Esophagus squamous epithelium (tissue), 5 donors: ENCODE measurements around the gene NAGLU. TPM values are rescaled to one million over a fixed set of nuclear protein-coding genes. Genes with fewer than 3 reads are reported as not detected.

Experiments
- DNase-seq: peaks from one replicate; lab custom pipeline; 2025; lab: John Stamatoyannopoulos, UW
- H3K27ac ChIP-seq, 4 donors: fragments of 200-600 bp; sonication (generic); one replicate each; pipeline ENCODE4 v1.5.1; 2016 to 2019; ENCODE audit warnings: mild to moderate bottlenecking in 1 of 4
- H3K27me3 ChIP-seq, 4 donors: fragments of 200-600 bp; sonication (generic); 1 replicate in 3 of 4; 2 replicates in 1 of 4; pipeline versions ENCODE4 v1.5.1 to v1.6.0; 2017 to 2021; ENCODE audit warnings: antibody characterized with exemption in 1 of 4
- H3K36me3 ChIP-seq, 3 donors: fragments of 200-600 bp; sonication (generic); one replicate each; pipeline ENCODE4 v1.5.1; 2016 to 2019
- H3K4me1 ChIP-seq, 3 donors: fragments of 200-600 bp; sonication (generic); one replicate each; pipeline ENCODE4 v1.5.1; 2017 to 2019
- H3K4me3 ChIP-seq, 4 donors: fragments of 200-600 bp; sonication (generic); 1 replicate in 3 of 4; 2 replicates in 1 of 4; pipeline ENCODE4 v1.5.1; 2016 to 2019; ENCODE audit warnings: mild to moderate bottlenecking in 2 of 4, moderate library complexity in 1 of 4
- H3K9me3 ChIP-seq, 3 donors: fragments of 200-600 bp; sonication (generic); one replicate each; pipeline ENCODE4 v1.5.1; 2016 to 2019
- CTCF ChIP-seq, 6 experiments: fragments of 450-650 bp in 4 of 6; fragments of 200-600 bp in 2 of 6; sonication (generic) in 2 of 6; IDR thresholded peaks; one replicate each; pipeline ENCODE4 v1.5.1; 2016 to 2019; ENCODE audit warnings: antibody characterized with exemption in 6 of 6, mild to moderate bottlenecking in 4 of 6, moderate library complexity in 4 of 6
- POLR2A ChIP-seq, 4 donors: fragments of 450-650 bp; IDR thresholded peaks; one replicate each; pipeline ENCODE4 v1.6.1; 2017; ENCODE audit warnings: antibody characterized with exemption in 4 of 4, mild to moderate bottlenecking in 4 of 4, moderate library complexity in 3 of 4
- WGBS, 2 donors: methylation state at CpG; one replicate each; pipeline ENCODE4 v1.1.5; 2018; 5-methylcytosine and 5-hydroxymethylcytosine counted together
- intact Hi-C: fragments of 100-400 bp; cut with DNase I; formaldehyde crosslinking; loops from one replicate; pipeline ENCODE4 v1.15.0; 2022
- total RNA-seq, 4 donors: library from RNA; depleted of rRNA; stranded (reverse); fragments of >200 nt; gene quantifications; one replicate each; pipeline ENCODE4 v1.1.0, GENCODE V29; 2016
- donor health status: DM: yes; HTN: yes; CAD: no.

The NAGLU gene
- total RNA-seq, 4 donors from 2014 or later: 19.2 to 39.0 (median 26.5) TPM

- intact Hi-C loops: no loop called here
- Histone ChIP-seq H3K27ac (peak within 1 kb of the TSS; percentile 94 to 99 (median 96)), H3K4me3 (peak within 1 kb of the TSS; percentile 91 to 99 (median 94)), H3K27me3 (no peaks in the 10 kb centered on the region), H3K9me3 (no peaks in the 10 kb centered on the region), H3K4me1 (peaks cover 37 to 61% (median 40%) of the 10 kb centered on the region in 3 donors), H3K36me3 (peaks cover 39 to 66% (median 42%) of the 10 kb centered on the region in 3 donors)
- 0 to 2% methylated on average over 7 to 13 of the region's 72 CpGs for WGBS, 2 donors
- TF ChIP-seq POLR2A (IDR thresholded peaks at IDR 0.05) (peak in 3 of 4 donors; percentile 34 to 47 (median 47)), CTCF (IDR thresholded peaks at IDR 0.05) (peak in 1 of 6 experiments; percentile 25)
- DNase-seq: peak; percentile 54
Measured at GRCh38 chr17:42566883-42567573, 31.0 kb downstream of the NAGLU start, which contains the start of gene MLX. TSS of gene MLX (plus strand) at chr17:42567100. CDS start at chr17:42567125, 25 bp downstream.

- TF ChIP-seq POLR2A (IDR thresholded peaks at IDR 0.05) (no peak), CTCF (IDR thresholded peaks at IDR 0.05) (no peak)
- Histone ChIP-seq H3K27ac (peak overlapping the region; percentile 9 to 99 (median 94)), H3K27me3 (no peaks in the 10 kb centered on the region), H3K4me1 (peaks cover 28 to 49% (median 31%) of the 10 kb centered on the region in 3 donors), H3K4me3 (no peak overlapping the region), H3K36me3 (peaks cover 48 to 81% (median 57%) of the 10 kb centered on the region in 3 donors), H3K9me3 (no peaks in the 10 kb centered on the region)
- no peak for DNase-seq
- 81 to 94% methylated on average over 10 of the region's 14 CpGs for WGBS, 2 donors
- intact Hi-C loops: no loop called here
Measured at GRCh38 chr17:42568341-42569111, 32.5 kb downstream of the NAGLU start.

GRCh38 chr17:42571435-42572225 is 35.6 kb downstream of the NAGLU start:
- TF ChIP-seq POLR2A (IDR thresholded peaks at IDR 0.05) (no peak), CTCF (IDR thresholded peaks at IDR 0.05) (no peak)
- H3K9me3 ChIP-seq: no peaks in the 10 kb centered on the region
- H3K4me3 ChIP-seq: no peak overlapping the region
- H3K27ac ChIP-seq: no peak overlapping the region
- H3K27me3 ChIP-seq: no peaks in the 10 kb centered on the region
- DNase-seq: no peak
- peaks cover 16 to 34% (median 16%) of the 10 kb centered on the region in 3 donors for H3K4me1 ChIP-seq
- intact Hi-C loops: no loop called here
- peaks cover 43 to 71% (median 50%) of the 10 kb centered on the region in 3 donors for H3K36me3 ChIP-seq
- WGBS, 2 donors: 77 to 78% methylated on average over 10 to 12 of the region's 12 CpGs

- H3K4me3 ChIP-seq: no peak overlapping the region
- DNase-seq: no peak
- WGBS, 2 donors: 81 to 90% methylated on average over 4 of the region's 4 CpGs
- no peak overlapping the region for H3K27ac ChIP-seq
- intact Hi-C loops: no loop called here
- H3K36me3 ChIP-seq: peaks cover 43 to 71% (median 50%) of the 10 kb centered on the region in 3 donors
- H3K27me3 ChIP-seq: no peaks in the 10 kb centered on the region
- TF ChIP-seq POLR2A (IDR thresholded peaks at IDR 0.05) (no peak), CTCF (IDR thresholded peaks at IDR 0.05) (no peak)
- H3K4me1 ChIP-seq: peaks cover 16 to 35% (median 19%) of the 10 kb centered on the region in 3 donors
- no peaks in the 10 kb centered on the region for H3K9me3 ChIP-seq
Measured at GRCh38 chr17:42573095-42573494, 37.1 kb downstream of the NAGLU start.
